Measurements from ENCODE around the gene MAST3.

DNA sequence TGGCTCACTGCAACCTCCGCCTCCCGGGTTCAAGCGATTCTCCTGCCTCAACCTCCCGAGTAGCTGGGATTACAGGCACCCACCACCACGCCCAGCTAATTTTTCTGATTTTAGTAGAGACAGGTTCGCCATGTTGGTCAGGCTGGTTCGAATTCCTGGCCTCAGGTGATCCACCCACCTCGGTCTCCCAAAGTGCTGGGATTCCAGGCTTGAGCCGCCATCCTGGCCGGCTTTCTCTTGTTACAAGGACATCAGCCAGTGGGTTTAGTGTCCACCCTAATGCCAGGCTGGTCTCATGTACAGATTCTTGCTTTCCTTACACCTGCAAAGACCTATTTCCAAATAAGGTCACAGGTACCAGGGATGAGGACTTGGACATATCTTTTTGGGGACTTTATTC lies 62.2 kb downstream of the MAST3 start:
- TF ChIP-seq, protein P1, sequence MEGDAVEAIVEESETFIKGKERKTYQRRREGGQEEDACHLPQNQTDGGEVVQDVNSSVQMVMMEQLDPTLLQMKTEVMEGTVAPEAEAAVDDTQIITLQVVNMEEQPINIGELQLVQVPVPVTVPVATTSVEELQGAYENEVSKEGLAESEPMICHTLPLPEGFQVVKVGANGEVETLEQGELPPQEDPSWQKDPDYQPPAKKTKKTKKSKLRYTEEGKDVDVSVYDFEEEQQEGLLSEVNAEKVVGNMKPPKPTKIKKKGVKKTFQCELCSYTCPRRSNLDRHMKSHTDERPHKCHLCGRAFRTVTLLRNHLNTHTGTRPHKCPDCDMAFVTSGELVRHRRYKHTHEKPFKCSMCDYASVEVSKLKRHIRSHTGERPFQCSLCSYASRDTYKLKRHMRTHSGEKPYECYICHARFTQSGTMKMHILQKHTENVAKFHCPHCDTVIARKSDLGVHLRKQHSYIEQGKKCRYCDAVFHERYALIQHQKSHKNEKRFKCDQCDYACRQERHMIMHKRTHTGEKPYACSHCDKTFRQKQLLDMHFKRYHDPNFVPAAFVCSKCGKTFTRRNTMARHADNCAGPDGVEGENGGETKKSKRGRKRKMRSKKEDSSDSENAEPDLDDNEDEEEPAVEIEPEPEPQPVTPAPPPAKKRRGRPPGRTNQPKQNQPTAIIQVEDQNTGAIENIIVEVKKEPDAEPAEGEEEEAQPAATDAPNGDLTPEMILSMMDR (IDR thresholded peaks at IDR 0.05), result no peak
- TF ChIP-seq POLR2AphosphoS5 (IDR thresholded peaks at IDR 0.05) (no peak), POLR2A (IDR thresholded peaks at IDR 0.05) (no peak), EP300 (IDR thresholded peaks at IDR 0.05) (no peak)
